Loucy (cell line): ENCODE measurements around the gene CNTN5.

Experiments
- EZH2phosphoT487 ChIP-seq: fragments of 200-600 bp; IDR thresholded peaks from 2 replicates; pipeline ENCODE4 v1.6.1; 2018; ENCODE audit warnings: antibody characterized with exemption, mild to moderate bottlenecking, moderate library complexity, borderline replicate concordance
- TF ChIP-seq, protein P1 (sequence below): fragments of 200-600 bp; sonication (generic); conservative IDR thresholded peaks from 2 replicates; pipeline ENCODE4 v1.5.1; 2014; ENCODE audit warnings: mild to moderate bottlenecking, antibody characterized with exemption, low read length

DNA sequence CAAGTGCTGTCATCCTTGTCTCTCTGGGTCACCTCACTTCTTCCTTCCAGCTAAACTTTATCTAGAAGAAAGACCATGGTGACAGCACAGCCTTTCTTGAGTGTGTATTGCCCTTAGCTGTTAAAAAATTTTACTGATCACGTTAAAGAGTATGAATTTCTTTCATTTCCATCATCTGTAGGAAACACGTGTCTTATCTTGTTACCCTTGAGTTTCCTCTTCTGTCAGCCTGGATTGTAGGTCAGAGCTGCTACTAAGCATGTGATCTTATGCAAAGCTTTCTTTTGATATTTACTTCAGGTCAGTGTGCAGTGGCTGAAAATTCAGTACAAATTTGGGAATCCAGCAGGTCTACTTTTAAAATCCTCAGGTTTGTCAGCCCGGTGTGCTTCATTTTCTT is 1154.1 kb downstream of the CNTN5 start:
- TF ChIP-seq, protein P1, sequence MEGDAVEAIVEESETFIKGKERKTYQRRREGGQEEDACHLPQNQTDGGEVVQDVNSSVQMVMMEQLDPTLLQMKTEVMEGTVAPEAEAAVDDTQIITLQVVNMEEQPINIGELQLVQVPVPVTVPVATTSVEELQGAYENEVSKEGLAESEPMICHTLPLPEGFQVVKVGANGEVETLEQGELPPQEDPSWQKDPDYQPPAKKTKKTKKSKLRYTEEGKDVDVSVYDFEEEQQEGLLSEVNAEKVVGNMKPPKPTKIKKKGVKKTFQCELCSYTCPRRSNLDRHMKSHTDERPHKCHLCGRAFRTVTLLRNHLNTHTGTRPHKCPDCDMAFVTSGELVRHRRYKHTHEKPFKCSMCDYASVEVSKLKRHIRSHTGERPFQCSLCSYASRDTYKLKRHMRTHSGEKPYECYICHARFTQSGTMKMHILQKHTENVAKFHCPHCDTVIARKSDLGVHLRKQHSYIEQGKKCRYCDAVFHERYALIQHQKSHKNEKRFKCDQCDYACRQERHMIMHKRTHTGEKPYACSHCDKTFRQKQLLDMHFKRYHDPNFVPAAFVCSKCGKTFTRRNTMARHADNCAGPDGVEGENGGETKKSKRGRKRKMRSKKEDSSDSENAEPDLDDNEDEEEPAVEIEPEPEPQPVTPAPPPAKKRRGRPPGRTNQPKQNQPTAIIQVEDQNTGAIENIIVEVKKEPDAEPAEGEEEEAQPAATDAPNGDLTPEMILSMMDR, result no peak
- no peak for TF ChIP-seq EZH2phosphoT487
